Pulmonary artery endothelial cell (primary cell): Measurements from ENCODE around the gene KCNJ4. TPM values are rescaled to one million over a fixed set of nuclear protein-coding genes. Genes with fewer than 3 reads are reported as not detected.

Source experiments
- DNase-seq: peaks from one replicate; pipeline ENCODE4 v3.0.0-alpha.2; 2011; ENCODE audit warnings: low read depth, low spot score
- total RNA-seq: library from RNA; depleted of rRNA; stranded (reverse); fragments of >200 nt; gene quantifications from 2 replicates; pipeline ENCODE4 v1.2.3, GENCODE V29; 2014

Gene KCNJ4
- total RNA-seq, 1 donor from 2014 or later = not detected

DNA sequence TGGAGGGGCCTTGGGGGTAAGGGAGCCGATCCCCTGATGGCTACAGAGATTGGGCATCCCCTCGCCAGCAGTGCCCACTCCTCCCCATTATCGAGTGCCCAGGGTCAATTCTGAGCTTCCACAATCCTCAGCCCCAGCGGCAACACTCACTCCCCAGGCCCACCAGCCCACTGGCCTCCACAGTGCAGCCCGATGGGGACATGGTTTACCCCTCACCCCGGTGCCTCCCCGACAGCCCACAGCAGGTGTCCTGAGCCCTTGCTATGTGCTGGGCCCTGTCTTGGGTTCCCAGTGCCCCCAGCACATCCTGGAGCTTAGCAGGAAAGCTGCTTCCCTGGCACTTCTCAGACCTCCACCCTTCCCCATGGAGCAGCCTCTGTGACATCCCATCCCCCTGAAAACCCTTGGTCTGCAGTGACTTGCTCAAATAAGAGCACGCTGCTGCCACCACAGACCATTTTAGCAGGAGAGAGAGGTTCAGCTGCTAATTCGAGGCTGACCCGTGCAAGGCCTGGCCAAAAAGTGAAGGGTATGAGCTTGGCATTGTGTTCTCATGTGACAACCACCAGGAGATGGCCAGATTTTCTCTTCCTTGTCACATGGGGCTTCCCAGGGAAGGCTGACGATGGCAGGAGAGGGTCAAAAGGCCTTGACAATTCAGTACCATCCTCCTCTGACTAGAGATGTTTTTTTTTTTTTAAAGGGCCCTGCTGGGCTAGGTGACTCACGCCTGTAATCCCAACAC, 23.6 kb downstream of the KCNJ4 start:
- no peak for DNase-seq

DNA sequence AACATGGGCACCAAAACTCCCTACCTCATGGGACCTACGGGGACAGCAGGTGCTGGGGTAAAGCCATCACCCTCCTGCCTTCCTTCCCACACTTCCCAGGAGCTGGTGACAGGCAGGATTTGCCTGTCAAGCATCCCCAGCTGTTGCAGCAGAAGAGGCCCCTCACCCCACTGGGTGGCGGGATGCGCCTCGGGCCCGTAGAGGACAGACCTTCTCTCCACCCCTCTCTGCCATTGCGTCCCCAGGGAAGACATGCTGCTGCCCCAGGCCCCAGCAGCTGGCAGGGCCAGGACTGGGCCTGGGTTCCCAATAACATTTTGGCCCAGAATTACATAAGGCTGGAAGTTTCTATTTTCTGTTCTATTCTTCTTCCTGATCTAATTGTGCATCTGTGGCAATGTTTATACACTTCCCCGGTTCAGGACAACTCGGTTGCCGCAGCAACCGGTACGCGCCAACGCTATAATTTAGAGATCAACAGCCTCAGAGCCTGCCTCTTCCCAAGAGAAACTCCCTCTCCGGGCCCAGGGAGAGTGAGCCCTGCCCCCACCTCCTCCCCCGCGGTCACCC, 25.4 kb downstream of the KCNJ4 start:
- DNase-seq = no peak

DNA sequence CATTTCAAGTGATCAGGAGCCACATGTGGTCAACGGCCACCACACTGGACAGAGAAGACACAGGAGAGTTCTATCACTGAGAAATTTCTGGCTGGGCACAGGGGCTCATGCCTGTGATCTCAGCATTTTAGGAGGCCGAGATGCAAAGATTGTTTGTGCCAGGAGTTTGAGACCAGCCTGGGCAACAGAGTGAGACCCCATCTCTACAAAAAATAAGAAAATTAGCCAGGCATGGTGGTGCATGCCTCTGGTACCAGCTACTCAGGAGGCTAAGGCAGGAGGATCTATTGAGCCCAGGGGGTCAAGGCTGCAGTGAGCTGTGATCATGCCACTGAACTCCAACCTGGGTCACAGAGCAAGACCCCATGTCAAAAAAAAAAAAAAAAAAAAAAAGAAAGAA, 26.3 kb downstream of the KCNJ4 start:
- DNase-seq = no peak

DNA sequence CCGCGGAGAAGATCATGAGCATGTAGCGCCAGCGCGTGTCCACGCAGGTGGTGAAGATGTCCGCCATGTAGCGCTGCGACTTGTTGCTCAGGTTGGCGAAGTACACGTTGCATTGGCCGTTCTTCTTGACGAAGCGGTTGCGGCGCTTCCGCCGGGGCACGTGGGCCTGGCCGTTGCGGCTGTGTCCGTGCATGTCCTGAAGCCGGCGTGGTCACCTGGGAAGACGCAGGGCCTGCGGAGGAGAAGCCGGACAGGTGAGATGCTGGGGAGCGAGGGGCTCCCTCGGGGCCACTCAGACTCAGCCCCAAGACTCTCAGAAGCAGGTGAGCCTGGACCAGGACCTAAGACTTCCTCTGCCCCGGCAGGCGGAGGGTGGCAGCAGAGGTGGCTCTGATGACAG, 27.1 kb downstream of the KCNJ4 start:
- no peak for DNase-seq

DNA sequence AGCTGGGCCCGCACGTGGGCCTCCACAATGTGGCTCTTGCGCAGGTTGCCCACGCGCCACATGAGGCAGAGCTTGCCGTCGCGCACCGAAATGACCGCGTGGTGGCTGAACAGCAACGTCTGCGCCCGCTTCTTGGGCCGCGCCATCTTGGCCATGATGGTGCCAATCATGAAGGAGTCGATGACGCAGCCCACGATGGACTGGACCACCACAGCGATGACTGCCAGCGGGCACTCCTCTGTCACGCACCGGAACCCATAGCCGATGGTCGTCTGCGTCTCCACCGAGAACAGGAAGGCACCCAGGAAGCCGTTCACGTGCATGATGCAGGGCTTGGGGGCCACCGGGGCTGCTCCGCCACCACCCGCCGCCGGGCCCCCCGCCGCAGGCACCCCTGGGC, 27.5 kb downstream of the KCNJ4 start:
- DNase-seq = no peak

DNA sequence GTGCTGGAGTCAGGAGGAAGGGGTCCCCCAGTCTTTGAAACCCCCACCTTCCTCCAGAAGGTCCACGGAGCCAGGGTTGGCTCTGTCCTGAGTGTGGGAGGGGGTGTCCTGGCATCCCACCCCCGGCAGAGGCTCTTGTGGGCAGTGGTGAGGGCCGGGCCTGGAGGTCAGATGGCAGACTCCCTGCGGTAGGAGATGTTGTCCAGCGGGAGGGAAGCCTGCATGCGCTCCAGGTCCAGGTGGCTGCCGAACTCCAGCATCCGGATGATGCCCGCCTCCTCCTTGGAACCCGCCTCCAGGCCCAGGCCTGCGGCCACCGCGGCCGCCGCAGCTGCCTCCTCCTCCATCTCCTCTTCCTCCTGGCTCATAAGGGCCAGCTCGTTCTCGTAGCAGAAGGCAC, 28.4 kb downstream of the KCNJ4 start:
- no peak for DNase-seq

DNA sequence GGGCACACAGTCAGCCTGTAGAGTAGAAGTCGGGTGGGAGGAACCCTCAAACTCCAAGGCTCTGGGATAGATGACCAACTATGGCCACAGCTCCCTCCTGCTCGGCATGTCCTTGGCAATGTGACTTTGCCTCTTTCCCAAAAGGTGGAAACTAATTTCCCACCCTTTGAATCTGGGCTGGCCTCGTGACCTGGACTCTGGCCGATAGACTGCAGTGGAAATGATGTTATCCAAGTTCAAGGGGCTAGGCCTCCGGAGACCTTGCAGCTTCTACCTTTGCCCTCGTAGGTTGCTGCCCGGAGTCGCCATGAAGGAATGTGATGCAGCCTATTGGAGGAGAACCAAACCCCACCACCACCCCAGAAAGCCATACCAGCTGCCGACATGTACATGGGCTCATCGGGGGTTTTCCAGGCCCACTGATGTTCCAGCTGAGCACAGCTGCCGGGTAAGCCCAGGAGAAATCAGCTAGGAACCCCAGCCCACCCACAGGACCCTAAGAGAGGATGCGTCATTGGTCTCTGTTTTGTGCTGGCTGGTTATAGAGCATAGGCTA, 30.4 kb downstream of the KCNJ4 start:
- no peak for DNase-seq

DNA sequence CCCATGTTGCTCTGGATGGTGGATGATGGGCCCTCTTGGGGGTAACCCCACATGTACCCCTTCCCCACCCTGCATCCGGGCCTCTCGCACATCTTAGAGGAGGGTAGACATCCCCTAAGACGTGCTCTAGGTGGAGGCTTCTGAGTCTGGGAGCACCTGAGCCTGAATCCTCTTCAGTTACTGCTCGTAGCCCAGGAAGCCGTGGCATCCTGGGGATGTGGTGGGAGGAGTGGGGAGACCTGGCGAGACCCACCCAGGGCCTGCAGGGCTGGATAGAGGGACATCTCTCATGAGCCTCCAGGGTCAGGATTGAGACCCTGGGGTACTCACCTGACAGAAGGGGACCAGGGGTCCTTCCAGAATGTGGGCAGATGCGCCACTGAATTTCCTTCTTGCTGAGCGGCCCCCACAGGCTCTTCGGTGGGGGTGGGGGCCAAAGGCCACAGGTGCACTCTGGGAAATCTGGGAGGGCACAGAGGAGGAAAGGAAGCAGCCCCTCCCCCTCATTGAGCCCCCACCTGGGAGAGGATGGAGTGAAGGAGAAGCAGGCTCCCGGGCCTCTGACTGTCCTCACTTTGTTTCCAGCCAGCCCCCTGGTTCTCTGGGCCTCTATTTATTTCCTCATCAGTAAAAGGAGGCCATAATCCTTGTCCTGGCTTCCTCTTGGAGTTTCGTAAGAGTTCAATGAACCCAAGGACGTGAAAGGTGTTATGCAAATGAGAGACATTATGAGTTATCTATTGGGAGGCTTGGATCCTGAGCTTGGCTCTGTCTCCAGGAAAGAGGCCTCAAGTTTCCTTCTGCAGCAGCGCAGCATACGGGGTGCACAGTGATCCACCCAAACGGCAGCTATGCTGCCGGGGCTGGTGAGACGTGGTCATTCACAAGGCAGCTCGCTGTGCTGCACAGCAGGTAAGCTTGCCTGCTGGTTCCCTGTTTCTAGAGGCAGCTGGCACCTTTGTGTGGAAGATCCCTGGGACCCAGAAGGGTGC, 31.2 kb downstream of the KCNJ4 start:
- no peak for DNase-seq

DNA sequence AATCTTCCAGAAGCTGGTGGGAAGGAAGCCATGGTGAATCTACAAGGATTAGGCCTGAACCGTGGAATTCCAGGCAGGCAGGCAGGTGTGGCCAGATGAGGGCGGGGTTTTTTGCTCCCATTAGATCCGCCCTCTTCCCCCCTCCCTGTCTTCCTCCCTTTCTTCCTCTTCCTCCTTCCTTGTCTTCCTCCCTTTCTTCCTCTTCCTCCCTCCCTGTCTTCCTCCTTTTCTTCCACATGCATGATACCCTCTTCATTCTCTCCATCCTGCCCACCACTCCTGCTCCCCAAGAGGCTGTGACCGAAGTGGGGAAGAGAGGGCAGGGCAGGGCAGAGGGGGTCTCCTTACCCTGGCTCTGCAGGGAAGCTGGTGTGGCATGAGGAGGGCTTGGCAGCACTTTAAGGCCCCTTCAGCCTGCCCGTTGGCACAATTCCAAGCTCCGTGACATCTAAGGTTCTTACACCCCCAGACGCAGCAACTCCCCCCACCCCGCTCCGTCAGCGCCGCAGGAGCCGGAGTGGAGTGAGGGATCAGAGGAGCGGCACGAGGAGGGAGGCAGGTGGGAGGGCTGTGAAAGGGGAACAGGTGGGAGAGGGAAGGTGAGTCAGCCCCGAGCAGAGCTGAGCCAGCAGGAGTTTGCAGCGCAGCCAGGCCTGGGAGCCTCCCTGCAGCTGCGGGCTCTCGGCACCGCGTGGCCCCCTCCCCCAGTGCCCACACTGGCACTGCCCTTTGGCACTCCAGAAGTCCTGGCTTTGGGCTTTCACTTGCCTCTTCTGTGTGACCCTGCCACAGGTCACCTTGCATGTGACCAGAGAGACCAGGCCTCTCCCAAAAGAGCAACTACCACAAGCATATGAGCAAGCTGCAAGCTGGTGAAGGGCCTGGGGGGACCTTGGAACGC, 32.1 kb downstream of the KCNJ4 start:
- DNase-seq = no peak

DNA sequence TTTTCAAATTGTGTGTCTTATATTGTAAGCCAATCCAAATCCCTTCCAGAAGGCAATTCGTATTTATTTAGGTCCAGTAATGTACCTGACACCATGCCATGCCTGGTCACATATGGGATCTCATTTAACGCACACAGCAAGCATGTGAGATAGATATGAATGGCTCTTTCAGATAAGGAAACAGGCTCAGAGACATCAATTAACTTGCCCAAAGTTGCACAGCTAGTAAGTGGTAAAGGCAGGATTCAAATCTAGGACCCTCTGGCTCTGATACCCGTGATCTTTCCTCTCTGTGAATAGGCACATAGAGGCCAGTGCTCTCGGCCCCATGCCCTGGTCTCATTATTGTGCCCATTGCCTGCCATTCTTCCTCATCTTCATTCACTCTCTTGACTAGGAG, 34.3 kb downstream of the KCNJ4 start:
- no peak for DNase-seq

DNA sequence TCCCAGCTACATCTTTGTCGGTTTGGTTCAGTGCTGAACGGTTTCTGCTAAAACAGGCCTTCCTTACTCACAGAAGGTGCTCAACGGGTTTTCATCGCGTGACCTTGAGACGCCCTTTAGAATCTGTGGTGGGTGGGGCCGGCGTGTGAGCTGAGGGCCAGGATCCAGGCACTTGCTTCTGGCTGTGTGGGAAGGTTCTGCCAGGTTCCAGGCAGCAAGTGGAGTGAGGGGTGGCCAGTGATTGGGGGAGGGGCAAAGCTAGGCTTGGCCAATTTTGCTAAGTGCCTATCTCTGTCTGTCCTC, 35.2 kb downstream of the KCNJ4 start:
- DNase-seq = no peak

DNA sequence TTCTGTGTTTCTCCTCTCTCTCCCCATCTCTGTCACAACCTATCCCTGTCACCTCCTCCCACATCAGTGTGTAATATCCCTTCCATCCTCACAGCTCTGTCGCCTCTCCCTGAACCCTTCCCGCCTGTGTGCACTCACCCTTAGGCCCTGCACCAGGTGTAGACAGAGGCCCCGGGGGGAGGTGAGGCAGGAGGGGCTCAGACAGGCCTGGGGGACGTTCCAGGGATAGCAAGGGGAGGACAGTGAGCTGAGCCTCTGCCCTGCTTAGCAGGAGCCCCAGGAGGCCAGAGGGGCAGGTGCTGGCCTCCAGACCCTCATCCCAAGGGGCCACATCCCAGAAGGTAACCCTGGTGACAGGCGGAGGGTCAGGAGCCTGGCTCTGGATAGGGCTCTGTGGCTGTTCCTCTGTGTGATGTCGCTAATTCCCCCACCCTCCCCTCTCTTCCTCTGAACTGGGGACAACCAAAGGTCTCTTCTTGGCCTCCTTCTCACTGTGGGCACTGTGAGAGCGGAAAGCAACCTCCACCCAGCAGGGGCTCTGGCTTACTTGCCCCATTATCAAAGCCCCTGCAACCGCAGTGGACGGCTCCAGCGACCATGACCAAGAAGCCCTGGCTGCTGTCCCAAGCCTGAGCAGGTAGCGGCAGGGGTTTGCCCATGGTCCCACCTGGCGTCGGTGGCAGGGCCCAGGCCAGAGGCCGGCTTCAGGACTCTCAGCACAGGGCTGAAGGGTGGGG, 35.7 kb downstream of the KCNJ4 start:
- no peak for DNase-seq

DNA sequence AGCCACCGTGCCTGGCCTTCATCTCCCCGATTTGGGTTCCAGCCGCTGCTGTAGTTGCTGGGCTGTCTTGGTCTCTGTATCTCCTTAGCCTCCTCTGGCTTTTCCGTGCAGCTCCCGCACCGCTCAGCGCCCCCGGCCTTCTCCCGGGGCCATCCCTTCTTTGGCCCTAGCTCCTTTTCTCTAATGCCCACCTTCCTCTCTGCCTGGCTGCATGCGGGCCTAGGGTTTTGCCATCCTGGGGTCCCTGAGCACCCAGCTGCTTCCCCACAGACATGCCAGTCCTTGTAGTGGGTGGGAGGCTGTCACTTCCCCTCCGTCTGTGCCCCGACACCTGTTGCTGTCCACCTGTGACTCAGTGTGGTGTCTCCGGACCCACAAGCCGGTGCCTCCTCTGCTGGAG, 36.4 kb downstream of the KCNJ4 start:
- no peak for DNase-seq

DNA sequence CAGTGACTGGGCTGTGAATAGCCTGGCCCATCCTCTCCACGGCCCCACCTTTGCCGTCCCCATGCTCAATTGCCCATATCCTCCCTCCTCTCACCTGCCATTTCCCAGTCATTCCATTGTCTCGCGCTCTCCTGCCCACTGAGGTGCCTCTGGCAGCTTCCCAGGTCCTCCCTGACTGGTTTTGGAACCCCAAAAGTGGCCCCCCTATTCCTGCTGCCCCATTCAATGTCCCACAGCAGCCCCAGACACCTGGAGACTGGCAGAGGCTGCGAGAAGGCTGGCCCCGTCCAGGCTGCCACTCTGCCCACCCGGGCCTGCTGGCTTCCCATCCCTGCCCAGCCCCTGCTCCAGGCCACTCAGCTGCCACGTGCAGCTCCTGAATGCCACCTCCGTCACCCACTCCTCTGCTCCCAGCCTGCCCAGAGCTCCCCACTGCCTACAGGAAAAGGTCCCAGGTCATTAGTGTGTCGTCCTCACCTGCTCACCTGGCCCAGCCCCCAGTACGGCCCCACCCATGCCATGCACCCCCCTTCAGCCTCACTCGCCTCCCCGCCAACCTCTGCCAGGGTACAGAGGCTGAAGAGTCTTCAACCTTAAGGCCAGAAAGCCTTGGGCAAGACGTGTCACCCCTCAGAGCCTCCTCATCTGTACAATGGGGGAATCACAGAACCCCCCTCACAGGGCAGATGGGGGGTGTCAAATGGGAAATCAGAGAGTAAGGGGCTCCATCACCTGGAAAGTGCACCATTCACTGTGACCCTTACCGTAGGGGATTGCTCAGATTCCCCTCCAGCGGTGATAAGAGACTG, 37.5 kb downstream of the KCNJ4 start:
- DNase-seq = no peak

DNA sequence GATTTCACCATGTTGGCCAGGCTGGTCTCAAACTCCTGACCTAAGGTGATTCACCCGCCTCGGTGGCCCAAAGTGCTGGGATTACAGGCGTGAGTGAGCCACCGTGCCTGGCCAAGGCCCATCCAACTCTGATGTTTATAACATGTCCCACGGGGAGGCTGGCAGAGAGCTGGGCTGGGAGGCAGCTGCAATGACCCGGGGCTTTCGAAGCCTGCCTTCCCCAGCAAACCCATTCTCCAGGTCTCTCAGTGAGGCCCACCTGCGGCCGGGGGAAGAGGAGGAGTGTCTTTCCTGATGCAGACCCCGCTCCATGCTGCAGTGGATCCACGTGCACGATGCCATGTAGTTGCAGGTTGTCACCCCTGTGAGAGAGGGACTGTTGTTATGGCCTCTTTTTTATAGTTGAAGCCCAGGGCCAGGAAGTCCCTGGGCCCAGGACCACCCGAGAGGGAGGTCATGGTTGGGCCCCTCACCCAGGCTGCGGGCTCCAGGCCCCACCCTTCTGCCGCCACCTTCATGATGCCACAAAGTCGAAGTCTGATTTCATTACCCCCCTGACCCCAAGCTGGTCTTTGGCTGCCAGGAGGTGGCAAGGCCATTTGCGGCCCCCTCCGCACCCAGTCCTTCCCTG, 38.3 kb downstream of the KCNJ4 start:
- no peak for DNase-seq

DNA sequence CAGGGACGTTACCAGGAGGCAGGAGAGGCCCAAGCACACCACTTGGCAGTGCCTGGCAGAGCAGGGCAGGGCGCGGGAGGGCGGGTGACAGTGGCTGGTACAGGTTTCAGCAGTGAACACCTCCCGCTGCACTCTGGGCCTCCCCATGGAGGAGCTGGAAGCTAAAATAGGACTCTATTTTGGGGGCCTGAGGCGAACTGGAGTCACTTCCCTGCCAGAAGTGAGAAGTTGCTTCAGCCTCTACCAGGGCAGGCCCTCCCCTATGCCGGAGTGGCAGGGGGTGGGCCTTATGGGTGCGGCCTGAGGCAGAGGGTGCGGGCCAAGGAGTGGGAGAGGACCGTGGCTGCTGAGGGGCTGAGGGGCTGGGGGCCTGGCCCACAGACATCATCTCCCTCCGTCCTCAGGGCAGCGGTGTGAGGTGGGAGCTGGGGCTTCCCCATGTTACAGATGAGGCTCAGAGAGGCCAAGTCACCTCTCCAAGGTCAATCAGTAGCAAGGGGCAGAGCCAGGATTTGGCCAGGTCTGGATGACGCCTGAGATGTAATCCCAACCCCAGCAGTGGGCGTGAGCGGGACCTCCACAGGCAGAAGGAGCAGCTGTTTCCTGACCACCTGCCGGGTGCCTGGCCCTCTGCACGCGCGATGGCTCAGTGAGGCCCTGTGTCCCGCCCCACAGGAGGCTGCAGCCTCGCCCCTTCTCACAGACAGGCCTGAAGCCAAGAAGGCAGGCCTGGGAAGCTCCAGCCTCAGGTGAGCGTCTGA, 39.3 kb downstream of the KCNJ4 start:
- DNase-seq = no peak

DNA sequence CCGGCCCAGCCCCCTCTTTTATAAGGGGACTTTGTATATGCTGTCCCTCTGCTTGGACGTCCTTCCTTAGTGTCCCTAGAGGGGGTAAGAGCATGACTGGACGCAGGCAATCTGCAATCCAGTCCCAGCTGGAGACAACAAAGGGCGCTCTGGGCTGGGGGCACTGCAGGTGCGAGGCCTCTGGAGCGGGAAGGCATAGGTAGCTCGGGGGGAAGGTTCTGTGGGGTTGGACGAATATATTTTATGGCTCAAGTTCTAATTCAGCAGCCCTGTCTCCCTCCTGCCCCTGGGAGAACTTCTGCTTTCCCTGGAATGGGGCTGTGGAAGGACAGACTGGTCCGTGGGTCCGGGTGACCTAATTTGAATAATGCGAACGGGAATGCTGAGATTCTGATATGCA, 40.0 kb downstream of the KCNJ4 start:
- no peak for DNase-seq

DNA sequence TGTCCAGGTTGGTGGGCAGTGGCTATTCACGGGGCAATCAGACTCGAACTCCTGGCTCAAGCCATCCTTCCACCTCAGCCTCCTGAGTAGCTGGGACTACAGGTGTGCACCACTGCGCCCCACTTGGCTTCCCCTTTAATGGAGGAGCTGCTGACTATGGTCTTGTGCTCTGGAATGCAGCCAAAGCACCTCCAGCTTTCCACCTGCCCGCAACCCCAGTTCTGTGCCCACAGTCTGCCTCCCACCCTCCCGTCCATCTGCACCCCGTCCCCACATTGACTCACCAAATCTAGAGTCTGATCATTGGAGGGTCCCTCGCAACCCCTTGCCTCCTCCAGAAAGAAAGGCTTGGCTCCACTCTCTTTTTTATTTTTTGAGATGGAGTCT, 41.0 kb downstream of the KCNJ4 start:
- DNase-seq = no peak
